GM12891 (cell line): ENCODE data around the gene GGACT.
"Not testable (repeated sequence)": the region's sequence is repeated elsewhere in the genome, so short reads cannot be mapped to it uniquely, and the experiment has no call there.

ENCODE experiments used
- DNase-seq: peaks from one replicate; pipeline ENCODE4 v3.0.0; 2011; ENCODE audit warnings: low spot score; ENCODE audit not compliant: insufficient read length
- FAIRE-seq: peaks from 2 replicates; lab custom pipeline; 2011; peaks lifted over from hg19 to GRCh38; lab: Jason Lieb, UNC
- PAX5 ChIP-seq: IDR thresholded peaks from 2 replicates; pipeline ENCODE4 v1.6.1; 2011; ENCODE audit warnings: low read length, moderate library complexity, mild to moderate bottlenecking; ENCODE audit not compliant: insufficient read depth, severe bottlenecking
- POLR2A ChIP-seq: IDR thresholded peaks from 2 replicates; pipeline ENCODE4 v1.6.1; 2011; ENCODE audit warnings: low read depth, low read length, control low read depth
- POLR2AphosphoS5 ChIP-seq: IDR thresholded peaks from 2 replicates; pipeline ENCODE4 v1.6.1; 2011; ENCODE audit warnings: low read depth, low read length, control low read depth
- POU2F2 ChIP-seq: IDR thresholded peaks from 2 replicates; pipeline ENCODE4 v1.6.1; 2011; ENCODE audit warnings: low read depth, mild to moderate bottlenecking, control low read depth, low read length, moderate library complexity
- SPI1 ChIP-seq: IDR thresholded peaks from 2 replicates; pipeline ENCODE4 v1.6.1; 2011; ENCODE audit warnings: low read depth, low read length, control low read depth
- TAF1 ChIP-seq: IDR thresholded peaks from 2 replicates; pipeline ENCODE4 v1.6.1; 2011; ENCODE audit warnings: low read depth, low read length, control low read depth

GGACT gene

GRCh38 chr13:100526318-100527000, 62.1 kb downstream of the GGACT start:
- DNase-seq (no peak), FAIRE-seq (no peak)
- TF ChIP-seq POU2F2, result no peak

- no peak for DNase-seq
- no peak for TF ChIP-seq PAX5
- TF ChIP-seq TAF1, result no peak
- no peak for TF ChIP-seq POLR2AphosphoS5
- TF ChIP-seq POLR2A, result no peak
- no peak for TF ChIP-seq SPI1
- TF ChIP-seq POU2F2, result no peak
- no peak for FAIRE-seq
Measured at GRCh38 chr13:100525453-100526317, 62.9 kb downstream of the GGACT start.

- DNase-seq, FAIRE-seq: not testable (repeated sequence)
Measured at GRCh38 chr13:100524688-100525087, 63.9 kb downstream of the GGACT start.

DNA sequence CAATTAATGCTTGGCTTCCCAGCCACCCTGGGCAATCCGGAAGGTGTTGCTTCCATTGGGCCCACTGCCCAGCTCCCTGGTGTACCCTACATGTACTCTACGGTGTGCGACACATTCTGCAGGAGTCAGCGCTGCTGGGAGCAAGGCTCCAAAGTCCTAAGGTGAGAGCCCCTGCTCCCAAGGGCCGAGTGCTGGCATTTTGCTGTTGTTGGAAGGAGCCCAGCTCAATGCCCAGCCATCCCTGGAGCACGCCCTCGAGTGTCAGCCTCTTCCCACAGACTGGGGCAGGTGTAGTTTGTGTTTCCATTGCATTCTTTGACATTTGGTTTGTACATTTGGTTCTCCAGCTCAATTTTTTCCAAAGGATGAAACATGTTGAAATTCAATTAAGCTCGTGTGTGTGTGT, 64.6 kb downstream of the GGACT start:
- TF ChIP-seq POU2F2 (no peak), SPI1 (no peak), POLR2A (no peak), POLR2AphosphoS5 (no peak), TAF1 (no peak), PAX5 (no peak)
- FAIRE-seq, result no peak
- no peak for DNase-seq

- FAIRE-seq, result no peak
- TF ChIP-seq POU2F2, result no peak
- TF ChIP-seq POLR2A, result no peak
- no peak for TF ChIP-seq TAF1
- no peak for TF ChIP-seq PAX5
- no peak for TF ChIP-seq SPI1
- no peak for DNase-seq
Measured at GRCh38 chr13:100523411-100523810, 65.2 kb downstream of the GGACT start.

DNA sequence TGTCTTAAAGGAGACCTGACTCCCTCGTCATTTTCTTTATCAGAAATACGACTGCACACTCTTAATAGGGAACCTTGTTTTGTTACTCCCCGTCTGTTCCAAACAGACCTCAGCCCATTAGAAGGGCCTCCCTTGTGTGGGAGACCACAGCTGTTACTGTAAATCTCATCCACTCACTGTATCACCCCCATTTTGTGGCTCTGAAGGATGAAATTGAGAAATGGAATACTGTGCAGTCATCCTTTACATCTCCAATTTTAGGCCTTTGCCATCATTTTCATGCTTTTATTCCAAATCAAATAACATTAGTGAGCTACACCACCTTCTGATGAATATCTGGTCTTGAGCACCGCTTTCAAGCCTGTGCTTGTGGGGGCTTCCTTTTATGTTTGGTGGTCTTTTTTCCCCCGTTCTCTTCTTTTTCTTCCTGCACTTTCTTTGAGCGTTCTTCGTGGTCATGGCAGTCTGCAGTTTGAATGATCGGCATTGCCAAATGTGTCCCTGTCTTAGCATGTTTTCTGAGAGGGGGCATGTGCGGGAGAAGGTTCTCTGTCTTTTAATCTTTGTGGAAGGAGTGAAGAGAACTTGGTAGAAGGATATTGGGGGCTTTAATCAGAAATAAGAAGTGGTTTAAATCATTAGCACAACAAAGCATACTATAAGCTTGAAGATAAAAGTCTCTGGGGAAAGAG, 65.8 kb downstream of the GGACT start:
- DNase-seq (no peak), FAIRE-seq (no peak)
- TF ChIP-seq POLR2AphosphoS5 (no peak), POLR2A (no peak), SPI1 (no peak), PAX5 (no peak), POU2F2 (no peak), TAF1 (no peak)

GRCh38 chr13:100521851-100522617, 66.6 kb downstream of the GGACT start:
- TF ChIP-seq POU2F2, result no peak
- TF ChIP-seq TAF1, result no peak
- TF ChIP-seq POLR2AphosphoS5, result no peak
- TF ChIP-seq PAX5, result no peak
- no peak for TF ChIP-seq POLR2A
- FAIRE-seq, result no peak

DNA sequence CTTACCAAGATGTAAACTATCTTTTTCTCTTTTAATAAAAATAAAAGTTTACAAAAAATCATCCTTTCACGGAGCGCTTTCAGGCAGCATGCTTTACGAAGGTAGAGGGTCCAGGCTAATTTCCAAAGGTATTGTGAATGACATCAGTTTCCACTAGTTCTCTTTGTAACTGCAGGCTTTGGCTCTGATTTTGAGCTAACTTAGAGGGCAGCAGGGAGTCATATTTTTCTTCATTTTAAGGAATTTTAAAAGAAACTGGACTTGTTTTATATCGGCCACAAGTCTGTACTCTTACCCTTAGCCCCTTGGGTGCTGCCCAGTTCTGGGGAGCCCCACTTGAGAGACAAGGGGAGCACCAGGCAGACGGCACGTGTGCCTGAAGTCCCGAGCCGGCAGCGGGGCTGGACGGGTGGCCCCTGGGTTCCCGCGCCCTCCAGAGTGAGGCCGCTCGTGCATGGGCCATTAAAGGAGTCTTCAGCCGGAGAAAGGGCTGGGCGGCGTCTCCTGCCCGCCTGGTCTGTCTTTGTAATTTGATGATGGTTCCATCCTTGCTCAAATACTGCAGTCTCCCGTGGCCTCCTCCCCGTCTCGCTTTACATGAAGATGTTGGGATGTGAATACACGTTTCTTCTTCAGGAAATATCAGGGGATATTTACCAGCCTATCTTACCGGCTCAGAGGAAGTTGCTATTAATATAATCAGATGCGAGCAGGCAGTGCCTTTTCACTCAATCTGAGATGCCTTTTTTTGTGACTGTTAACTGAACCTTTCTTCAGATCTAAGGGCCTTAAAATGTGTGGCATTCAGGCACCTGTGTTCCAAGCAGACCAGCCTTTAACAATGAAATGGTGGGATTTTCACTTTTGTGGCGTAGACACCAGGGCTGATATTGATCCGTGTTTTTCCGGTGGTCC, 67.4 kb downstream of the GGACT start:
- DNase-seq (no peak), FAIRE-seq (no peak)
- no peak for TF ChIP-seq POLR2A
- no peak for TF ChIP-seq POLR2AphosphoS5
- no peak for TF ChIP-seq SPI1
- TF ChIP-seq PAX5, result no peak
- no peak for TF ChIP-seq POU2F2
- TF ChIP-seq TAF1, result no peak

More at GRCh38 chr13:100521851-100522617, 66.6 kb downstream of the GGACT start:
- DNase-seq, result no peak
